Measurements from ENCODE around the gene MYBPH. TPM values are rescaled to one million over a fixed set of nuclear protein-coding genes. Genes with fewer than 3 reads are reported as not detected.

MYBPH gene
- total RNA-seq, 4 donors from 2014 or later, result 0.37 TPM; not detected in 3

GRCh38 chr1:203210350-203210749, 34.7 kb upstream of the MYBPH start:
- ATAC-seq (ENCODE audit: low FRiP score) (no peak), DNase-seq (ENCODE audit: low spot score) (no peak)
- TF ChIP-seq CTCF (IDR thresholded peaks at IDR 0.05), result no peak

- no peak for DNase-seq (ENCODE audit: low spot score)
- no peak for TF ChIP-seq CTCF (IDR thresholded peaks at IDR 0.05)
- ATAC-seq (ENCODE audit: low FRiP score), result no peak
Measured at GRCh38 chr1:203208181-203208580, 32.6 kb upstream of the MYBPH start.

GRCh38 chr1:203207751-203208150, 32.1 kb upstream of the MYBPH start:
- DNase-seq (ENCODE audit: low spot score) (no peak), ATAC-seq (ENCODE audit: low FRiP score) (no peak)
- TF ChIP-seq CTCF (IDR thresholded peaks at IDR 0.05), result no peak

GRCh38 chr1:203206129-203206687, 30.6 kb upstream of the MYBPH start:
- no peak for DNase-seq (ENCODE audit: low spot score)
- ATAC-seq (ENCODE audit: low FRiP score), result no peak
- TF ChIP-seq CTCF (IDR thresholded peaks at IDR 0.05), result no peak

- DNase-seq (ENCODE audit: low spot score), result no peak
- ATAC-seq (ENCODE audit: low FRiP score), result no peak
- no peak for TF ChIP-seq CTCF (IDR thresholded peaks at IDR 0.05)
Measured at GRCh38 chr1:203204756-203205155, 29.1 kb upstream of the MYBPH start.

GRCh38 chr1:203202431-203203245, 27.0 kb upstream of the MYBPH start:
- DNase-seq (ENCODE audit: low spot score), result no peak
- peak; percentile 82 for ATAC-seq (ENCODE audit: low FRiP score)
- no peak for TF ChIP-seq CTCF (IDR thresholded peaks at IDR 0.05)
